ENCODE results near the gene CDNF.

DNA sequence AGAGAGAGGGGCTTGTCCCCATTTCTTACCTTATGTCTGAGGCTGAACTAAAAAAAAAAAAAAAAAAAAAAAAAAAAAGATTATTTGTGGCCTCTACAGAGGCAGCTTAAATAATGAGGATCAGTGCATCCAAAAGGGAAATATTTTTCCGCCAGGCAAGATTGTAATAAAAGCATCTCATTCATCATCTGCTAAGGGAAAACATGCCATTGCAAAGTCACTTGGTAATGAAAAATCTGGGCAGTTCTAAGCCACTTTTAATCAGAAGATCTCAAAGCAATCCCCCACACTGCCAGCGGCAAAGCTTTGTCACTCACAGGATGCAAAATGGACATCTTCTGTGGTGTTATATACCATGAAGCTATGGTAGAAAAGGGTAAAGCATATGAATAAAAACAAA is 66.9 kb downstream of the CDNF start:
- no peak for TF ChIP-seq CTCF (IDR thresholded peaks at IDR 0.05)
- no peak for TF ChIP-seq POLR2A (IDR thresholded peaks at IDR 0.05)

Measured in esophagus squamous epithelium (tissue), 4 donors.